Heart left ventricle (tissue), 13 donors: ENCODE measurements around the gene PFKFB4.

Experiments
- CTCF ChIP-seq, 12 donors: fragments of 200-600 bp; sonication (generic) in 4 of 12; IDR thresholded peaks; one replicate each; pipeline versions ENCODE4 v1.5.0 to v1.8.0; 2018 to 2022; ENCODE audit warnings: antibody characterized with exemption in 12 of 12, mild to moderate bottlenecking in 5 of 12
- POLR2A ChIP-seq, 2 donors: fragments of 450-650 bp; IDR thresholded peaks; one replicate each; pipeline ENCODE4 v1.6.1; 2017; ENCODE audit warnings: antibody characterized with exemption in 2 of 2, mild to moderate bottlenecking in 2 of 2, moderate library complexity in 2 of 2
- donor health status: ischemic (EF 13 %, LVEDD 7.1; RV severe dilation, severe dysfunction).
- donor health status: DM: no; HTN: yes; CAD: no.
- donor health status: DM: no; HTN: no; CAD: no.
- donor health status: ischemic (EF 25% LVEDD 6.9; RV normal size, moderate dysfunction).
- donor health status: ischemic (EF 25% LVEDD 5.7; RV mildly dilated, moderate dysfunction).
- donor health status: ischemic (EF 35%, LVEDD 5.7; RV mildly dilated, moderate dysfunction).
- donor health status: nonischemic (EF 11% LVEDD 7.7; RV severe dilation, severe dysfunction).
- donor health status: DM: yes; HTN: yes; CAD: no.
- donor health status: PGD.
- donor health status: ischemic (EF 29% LVEDD 5.4; RV normal size, mild dysfunction).
- donor health status: nonischemic (EF 23%, LVEDD 6.1; RV moderate dilation, normal function).

GRCh38 chr3:48565591-48566400 lies 9.2 kb upstream of the PFKFB4 start:
- TF ChIP-seq CTCF (IDR thresholded peaks at IDR 0.05) (no peak), POLR2A (IDR thresholded peaks at IDR 0.05) (no peak)
